GM18511 (cell line): ENCODE measurements around the gene SPRR2A.
"Not testable (repeated sequence)": the region's sequence is repeated elsewhere in the genome, so short reads cannot be mapped to it uniquely, and the experiment has no call there.

ENCODE experiments used
- ATAC-seq: cut with Tn5 transposase; IDR thresholded peaks from one replicate; pipeline ENCODE4 v1.9.1; 2021; ENCODE audit warnings: mild to moderate bottlenecking, moderate library complexity; ENCODE audit not compliant: unreplicated experiment

Gene SPRR2A

DNA sequence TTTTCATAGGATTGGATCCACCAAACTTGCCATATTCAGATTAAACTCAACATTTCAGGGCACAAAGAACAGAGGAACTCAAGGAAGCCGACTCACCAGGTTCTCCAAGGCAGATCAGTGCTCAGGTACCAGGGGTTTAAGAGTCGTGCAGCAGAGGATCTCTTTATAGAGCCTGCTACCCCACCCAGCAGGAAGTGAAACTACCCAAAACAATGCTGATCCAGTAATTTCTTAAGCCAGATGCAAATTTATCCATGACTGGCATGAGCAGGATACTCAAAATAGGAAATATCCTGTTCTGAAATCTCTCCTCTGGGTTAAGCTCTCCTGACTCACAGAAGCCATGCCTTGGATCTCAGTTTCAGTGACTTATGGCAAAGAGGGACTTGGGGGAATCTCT, at the start of gene SPRR2A:
Gene SPRR2A (minus strand): TSS at position 138 of the 400 bp plus-strand sequence. CDS start 777 bp downstream, outside the sequence.
- ATAC-seq: no peak

DNA sequence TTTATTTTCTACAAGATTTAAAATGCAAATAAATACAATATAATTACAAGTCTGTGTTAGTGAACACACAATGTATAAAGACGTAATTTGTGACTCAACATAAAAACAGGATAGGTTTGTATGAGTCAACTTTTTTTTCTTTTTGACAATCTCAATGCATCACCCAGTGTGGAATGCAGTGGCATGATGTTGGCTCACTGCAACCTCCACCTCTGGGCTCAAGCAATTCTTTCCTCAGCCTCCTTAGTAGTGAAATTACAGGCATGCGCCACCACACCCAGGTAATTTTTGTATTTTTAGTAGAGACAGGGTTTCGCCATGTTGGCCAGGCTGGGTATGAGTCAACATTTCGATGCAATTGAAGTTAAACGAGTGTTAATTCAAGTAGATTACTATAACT, 42.9 kb upstream of the SPRR2A start:
- no peak for ATAC-seq

DNA sequence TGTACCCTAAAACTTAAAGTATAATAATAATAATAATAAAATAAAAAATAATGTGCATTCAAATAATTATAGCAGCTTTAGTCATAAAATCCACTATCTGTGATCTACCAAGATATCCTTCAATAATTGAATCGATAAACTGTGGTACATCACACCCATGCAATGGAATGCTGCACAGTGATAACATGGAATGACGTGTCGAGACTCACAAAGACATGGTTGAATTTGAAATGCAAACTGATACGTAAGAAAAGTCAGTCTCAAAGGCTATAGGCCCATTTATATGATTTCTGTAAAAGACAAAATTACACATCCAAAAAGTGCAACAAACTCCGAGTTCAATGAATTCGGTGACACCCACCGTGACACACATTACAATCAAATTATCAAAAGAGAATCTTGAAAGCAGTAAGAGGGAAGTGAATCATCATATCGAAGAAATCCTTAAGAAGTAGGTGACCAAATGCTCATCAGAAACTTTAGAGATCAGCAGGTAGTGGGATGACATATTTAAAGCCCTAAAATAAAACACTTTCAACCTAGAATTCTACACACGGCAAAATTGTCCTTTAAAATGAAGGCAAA, 42.2 kb upstream of the SPRR2A start:
- ATAC-seq: no peak

DNA sequence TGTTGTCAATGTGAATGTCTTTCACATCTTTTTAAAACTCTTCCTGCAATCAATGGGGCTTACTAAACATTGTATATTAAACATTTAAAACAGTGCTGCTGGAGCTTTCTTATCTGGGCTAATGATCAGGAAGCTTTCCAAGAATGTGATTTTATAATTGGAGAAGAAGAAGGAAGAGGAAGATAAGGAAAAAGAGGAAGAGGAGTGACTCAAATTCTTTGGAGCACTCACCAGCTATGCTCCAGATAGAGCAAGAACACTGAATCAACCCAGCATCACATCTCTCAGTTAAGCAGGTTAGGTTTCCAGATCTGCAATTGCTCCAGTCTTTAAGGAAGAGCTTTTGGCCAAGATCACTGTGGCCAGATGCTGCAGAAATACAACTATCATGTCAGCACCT, 38.5 kb upstream of the SPRR2A start:
- ATAC-seq: no peak

DNA sequence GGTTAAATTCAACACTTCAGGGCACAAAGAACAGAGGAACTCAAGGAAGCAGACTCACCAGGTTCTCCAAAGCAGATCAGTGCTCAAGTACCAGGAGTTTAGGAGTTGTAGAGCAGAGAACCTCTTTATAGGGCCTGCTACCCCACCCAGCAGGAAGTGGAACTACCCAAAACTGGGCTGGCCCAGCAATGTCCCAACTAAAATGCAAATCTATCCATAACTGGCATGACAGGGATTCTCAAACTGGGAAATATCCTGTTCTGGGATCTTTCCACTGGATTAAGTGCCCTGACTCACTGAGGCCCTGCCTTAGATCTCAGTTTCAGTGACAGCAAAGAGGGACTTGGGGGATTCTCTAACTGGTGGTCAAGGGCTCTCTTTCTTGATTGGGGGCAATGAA, 37.1 kb upstream of the SPRR2A start, which contains the start of gene SPRR2E:
Gene SPRR2E (minus strand): TSS at position 101 of the 400 bp plus-strand sequence. CDS start 775 bp downstream, outside the sequence.
- no peak for ATAC-seq

DNA sequence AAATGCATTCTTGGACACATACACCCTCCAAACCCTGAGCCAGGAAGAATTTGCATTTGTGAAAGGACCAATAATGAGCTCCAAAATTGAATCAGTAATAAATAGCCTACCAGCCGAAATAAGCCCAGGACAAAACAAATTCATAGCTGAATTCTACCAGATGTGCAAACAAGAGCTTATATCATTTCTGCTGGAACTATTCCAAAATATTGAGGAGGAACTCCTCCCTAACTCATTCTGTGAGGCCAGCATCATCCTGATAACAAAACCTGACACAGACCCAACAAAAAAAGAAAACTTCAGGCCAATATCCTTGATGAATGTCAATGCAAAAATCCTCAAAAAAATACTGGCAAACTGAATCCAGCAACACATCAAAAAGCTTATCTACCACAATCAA, 30.3 kb upstream of the SPRR2A start:
- no peak for ATAC-seq

DNA sequence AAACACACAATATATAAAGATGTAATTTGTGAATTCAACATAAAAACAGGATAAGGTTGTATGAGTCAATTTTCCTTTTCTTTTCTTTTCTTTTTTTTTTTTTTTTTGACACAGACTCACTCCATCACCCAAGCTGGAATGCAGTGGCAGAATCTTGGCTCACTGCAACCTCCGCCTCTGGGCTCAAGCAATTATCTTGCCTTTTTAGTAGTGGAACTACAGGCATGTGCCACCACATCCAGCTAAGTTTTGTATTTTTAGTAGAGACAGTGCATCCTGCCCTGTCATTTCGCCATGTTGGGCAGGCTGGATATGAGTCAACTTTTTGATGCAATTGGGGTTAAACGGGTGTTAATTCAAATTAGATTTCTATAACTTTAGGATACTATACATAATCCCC, 24.4 kb upstream of the SPRR2A start:
- no peak for ATAC-seq

DNA sequence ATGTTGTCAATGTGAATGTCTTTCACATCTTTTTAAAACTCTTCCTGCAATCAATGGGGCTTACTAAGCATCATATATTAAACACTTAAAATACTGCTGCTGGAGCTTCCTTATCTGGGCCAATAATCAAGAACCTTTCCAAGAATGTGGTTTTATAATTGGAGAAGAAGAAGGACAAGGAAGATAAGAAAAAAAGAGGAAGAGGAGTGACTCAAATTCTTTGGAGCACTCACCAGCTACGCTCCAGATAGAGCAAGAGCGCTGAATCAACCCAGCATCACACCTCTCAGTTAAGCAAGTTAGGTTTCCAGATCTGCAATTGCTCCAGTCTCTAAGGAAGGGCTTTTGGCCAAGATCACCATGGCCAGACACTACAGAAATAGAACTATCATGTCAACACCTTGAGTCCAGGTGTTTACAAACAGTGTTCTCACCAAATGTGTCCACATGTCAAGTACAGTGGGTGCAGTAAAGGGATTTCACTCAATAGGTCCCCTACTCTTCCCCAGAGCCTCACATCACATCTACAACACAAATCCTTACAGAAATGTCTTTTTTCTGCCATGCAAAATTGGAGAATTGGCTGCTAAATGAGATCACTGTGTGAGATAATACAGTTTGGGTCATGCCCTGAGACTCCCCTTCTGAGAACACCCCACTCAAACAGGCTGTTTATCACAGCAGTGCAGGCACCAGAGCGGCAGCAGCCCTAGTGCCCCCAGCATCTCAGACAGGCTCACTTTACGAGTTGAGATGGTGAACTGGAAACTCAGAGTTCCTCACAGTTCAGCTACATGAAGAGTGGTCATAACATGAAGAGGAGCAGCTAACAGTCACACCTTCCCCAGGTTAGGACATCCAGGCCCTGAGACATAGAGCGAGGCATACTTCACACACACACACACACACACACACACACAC, 15.8 kb upstream of the SPRR2A start:
- no peak for ATAC-seq

DNA sequence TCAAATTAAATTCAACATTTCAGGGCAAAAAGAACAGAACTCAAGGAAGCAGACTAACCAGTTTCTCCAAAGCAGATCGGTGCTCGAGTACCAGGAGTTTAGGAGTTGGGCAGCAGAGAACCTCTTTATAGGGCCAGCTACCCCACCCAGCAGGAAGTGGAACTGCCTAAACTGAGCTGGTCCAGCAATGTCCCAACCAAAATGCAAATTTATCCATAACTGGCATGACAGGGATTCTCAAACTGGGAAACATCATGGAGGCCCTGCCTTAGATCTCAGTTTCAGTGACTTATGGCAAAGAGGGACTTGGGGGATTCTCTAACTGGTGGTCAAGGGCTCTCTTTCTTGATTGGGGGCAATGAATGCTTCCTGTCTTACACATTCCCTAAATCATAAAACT, 14.2 kb upstream of the SPRR2A start, which contains the start of gene SPRR2B:
Gene SPRR2B (minus strand): TSS at position 101 of the 400 bp plus-strand sequence. CDS start 772 bp downstream, outside the sequence.
- no peak for ATAC-seq

DNA sequence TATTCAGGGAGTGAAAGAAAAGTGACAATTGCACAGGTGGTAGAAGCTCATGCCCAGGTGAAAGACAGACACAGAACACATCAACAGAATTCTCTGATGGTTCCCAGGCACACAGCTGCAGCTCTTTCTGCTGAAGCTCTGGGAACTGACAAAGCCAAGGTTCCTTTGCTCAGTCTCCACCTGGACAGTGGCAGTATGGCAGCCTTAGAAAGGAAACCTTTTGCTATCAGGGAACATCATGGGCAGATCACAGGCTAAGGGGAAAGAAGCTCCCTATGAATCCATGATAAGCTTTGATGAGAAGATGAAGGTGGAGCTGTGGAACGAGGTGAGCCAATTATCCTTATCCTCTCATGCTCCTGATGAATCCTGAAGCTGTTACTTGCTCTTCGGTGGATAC, 12.9 kb upstream of the SPRR2A start:
- ATAC-seq: no peak

DNA sequence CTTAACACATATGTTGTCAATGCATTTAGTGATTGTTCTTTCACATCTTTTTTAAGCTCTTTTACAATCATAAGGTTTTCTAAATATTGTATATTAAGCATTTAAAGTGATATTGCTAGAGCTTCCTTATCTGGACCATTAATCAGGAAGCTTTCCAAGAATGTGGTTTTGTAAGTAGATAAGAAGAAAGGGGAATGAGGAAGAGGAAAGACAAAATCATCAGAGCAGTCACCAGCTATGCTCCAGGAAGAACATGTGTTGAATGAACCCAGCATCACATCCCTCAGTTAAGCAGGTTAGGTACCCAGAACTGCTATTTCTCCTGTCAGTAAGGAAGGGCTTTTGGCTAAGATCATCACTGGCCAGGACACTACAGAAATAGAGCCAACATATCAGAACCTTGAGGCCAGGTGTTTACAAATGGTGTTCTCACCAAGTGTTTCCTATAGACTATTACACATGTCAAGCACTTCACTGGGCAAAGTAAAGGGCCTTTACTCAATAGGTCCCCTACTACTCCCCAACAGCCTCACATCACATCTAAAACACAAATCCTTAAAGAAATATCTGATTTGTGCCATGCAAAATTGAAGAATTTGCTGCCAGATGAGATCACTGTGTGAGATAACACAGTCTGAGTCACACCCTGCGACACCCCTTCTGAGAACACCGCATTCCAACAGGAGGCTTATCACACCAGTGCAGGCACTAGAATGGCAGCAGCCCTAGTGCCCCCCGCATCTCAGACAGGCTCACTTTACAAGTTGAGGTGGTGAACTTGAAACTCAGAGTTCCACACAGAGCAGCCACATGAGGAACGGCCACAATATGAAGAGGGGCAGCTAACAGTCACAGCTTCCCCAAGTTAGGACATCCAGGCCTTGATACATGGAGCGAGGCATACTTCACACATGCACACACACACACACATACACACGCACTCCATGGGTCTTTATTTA, 1.8 kb upstream of the SPRR2A start:
- ATAC-seq: no peak

DNA sequence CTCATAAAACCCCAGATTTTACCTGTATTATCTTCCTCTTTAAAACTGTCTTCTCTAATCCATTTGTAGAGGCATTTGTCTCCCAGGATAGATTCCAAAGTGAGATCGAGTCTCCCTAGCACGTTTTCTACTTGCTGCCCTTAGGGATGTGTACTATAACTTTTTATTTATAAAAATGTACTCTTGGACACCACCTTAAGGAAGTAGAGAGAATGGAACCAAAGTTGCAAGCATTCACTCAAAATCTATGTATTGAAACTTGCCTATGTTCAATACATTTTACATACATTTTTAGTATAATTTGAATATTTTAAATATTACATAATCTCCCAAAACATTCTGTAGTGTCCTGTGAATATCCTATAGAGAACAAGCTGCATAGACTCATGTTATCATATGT, 842 bp upstream of the SPRR2A start:
- no peak for ATAC-seq

DNA sequence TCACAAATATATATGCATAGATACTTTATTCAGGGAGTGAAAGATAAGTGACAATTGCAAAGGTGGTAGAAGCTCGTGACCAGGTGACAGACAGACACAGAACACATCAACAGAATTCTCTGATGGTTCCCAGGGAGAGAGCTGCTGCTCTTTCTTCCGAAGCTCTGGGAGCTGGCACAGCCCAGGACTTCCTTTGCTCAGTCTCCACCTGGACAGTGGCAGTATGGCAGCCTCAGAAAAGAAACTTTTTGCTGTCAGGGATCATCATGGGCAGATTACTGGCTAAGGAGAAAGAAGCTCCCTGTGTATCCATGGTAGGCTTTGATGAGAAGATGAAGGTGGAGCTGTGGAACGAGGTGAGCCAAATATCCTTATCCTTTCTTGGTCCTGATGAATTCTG, 1.2 kb downstream of the SPRR2A start:
- ATAC-seq: not testable (repeated sequence)

DNA sequence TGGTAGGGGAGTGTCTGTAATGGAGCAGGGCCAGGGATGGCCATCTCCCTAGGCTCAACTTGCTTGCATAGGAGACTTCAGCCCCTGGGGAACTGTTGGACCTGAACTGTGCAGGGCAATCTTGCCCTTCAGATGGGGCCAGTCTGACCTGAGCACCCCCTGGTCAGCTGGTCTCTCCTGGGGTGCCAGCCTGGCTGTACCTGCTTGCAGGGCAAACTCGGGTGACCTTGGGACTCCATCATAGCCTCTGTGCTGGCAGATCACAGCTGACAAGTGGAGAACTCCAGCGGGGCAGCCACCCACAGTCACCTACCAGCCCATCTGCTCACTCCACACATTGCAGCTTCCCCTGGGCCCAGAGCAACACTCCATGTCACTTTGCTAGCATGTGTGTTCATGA, 8.1 kb downstream of the SPRR2A start:
- no peak for ATAC-seq

DNA sequence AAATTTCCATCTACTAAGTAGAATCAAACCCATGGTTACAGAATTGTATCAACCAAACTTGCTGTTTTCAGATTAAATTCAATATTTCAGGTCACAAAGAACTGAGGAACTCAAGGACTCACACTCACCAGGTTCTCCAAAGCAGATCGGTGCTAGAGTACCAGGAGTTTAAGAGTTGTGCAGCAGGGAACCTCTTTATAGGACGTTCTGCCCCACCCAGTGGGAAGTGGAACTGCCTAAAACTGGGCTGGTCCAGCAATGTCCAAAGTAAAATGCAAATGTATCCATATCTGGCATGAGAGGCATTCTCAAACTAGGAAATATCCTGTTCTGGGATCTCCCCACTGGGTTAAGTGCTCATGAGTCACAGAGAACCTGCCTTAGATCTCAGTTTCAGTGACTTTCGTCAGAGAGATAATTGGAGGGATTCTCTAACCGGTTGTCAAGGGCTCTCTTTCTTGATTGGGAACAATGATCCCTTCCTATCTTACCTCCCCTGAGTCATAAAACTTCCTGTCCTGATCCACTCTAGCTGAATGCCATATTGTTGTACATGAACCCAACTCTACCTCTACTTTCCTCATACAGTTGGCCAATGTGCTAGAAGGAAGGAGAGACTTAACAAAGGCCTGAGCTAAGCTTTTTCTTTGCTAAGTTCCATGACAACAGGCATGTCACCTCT, 16.2 kb downstream of the SPRR2A start, which contains the start of gene SPRR2D:
Gene SPRR2D (minus strand): TSS at position 171 of the 682 bp plus-strand sequence. CDS start 774 bp downstream, outside the sequence.
- no peak for ATAC-seq

DNA sequence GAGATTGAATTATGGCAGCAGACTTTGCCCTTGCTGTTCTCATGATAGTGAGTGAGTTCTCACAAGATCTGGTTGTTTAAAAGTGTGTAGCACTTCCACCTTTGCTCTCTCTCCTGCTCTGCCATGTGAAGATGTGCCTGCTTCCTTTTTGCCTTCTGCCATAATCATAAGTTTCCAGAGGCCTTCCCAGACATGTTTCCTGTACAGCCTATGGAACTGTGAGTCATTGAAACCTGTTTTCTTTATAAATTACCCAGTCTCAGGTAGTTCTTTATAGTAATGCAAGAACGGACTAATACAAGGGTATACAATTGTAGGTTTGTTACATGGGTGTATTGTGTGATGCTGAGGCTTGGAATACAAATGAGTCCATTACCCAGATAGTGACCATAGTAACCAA, 22.1 kb downstream of the SPRR2A start:
- ATAC-seq: no peak

DNA sequence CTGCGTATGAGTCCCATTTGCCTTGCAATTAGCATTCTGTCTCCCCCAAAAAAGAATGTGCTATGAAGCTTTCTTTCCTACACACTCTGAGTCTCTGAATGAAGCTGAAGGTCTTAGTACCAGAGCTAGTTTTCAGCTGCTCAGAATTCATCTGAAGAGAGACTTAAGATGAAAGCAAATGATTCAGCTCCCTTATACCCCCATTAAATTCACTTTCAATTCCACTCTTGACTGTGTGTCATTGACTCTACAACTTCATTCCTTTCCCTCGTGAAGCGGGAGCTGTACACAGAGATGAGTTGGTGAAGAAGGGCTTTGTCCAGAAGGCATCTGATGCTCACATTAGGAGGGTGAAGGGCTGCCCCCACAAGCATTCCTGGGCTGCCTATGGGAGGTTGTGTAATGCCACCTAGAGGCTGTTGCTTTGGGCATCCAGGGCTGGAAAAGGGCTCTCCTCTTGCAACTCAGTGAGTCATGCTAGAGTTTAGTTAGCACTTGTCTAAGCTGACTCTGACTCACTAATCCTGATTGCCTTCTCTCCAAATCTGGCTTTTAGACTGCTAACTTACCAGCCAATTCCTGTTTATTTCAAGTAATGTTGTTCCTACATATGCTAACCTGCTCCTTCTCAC, 24.5 kb downstream of the SPRR2A start:
- ATAC-seq: no peak

DNA sequence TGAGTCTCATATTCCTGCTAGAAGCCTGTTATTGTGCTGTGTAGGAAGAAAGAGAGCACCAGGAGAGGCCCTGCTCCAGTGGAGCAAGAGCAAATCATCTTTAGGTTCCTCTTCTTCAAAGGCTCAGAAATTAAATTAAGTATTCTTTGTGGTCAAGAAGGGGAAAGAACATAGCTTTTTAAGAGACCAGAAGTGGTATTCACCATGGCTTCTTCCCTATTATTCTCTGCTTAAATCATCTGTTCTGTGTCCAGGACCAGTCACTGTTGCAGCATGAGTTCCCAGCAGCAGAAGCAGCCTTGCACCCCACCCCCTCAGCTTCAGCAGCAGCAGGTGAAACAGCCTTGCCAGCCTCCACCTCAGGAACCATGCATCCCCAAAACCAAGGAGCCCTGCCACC, 25.2 kb downstream of the SPRR2A start:
- no peak for ATAC-seq

DNA sequence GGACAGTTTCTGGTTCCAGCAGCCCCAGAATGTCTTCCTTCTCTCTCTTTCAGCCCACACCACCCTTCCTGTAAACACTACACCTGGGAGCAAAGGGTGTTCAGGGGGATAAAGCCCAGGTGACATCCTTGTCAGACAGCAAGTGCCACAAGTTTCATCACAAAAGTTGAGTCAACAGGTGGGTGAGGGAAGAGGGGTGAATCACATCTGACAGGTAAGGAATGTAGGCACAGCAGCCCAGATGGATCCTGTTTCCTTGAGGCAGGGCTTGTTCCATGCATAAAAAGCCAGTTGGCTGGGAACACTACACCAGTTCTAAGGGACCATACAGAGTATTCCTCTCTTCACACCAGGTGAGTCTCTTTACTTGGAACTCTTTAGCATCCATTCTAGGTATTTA, 26.4 kb downstream of the SPRR2A start, which contains the start of gene SPRR1B:
Gene SPRR1B (plus strand): TSS at position 309 of the 400 bp plus-strand sequence. CDS start 1,143 bp downstream, outside the sequence.
- ATAC-seq: no peak

DNA sequence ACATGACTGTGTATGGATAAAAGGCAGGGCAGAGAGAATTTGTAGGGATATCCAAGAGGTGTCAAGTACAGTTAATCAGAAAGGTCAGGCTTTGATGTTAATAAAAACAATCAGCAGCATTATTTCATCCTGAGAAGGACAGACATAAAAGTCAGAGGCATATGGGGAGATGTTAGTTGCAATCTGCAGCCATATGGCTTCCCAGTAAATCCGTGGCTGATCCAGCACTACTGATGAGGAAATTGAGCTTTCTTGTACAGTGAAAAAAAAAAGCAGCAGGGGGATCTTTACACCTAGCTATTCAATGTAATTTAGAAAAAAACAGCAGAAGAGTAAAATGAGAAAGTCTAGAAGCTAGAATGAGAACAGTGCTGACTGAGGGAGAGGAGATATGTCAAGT, 28.5 kb downstream of the SPRR2A start:
- ATAC-seq: no peak
